GM12864 (cell line): ENCODE data around the gene IL37.

Experiments used
- DNase-seq: peaks from one replicate; pipeline ENCODE4 v3.0.0-alpha.2; 2011; ENCODE audit warnings: low read depth
- H3K4me3 ChIP-seq: 2 replicates; pipeline ENCODE4 v1.5.1; 2011; ENCODE audit warnings: mild to moderate bottlenecking, low read depth, low read length, control low read depth
- TF ChIP-seq, protein P1 (sequence below): IDR thresholded peaks from 2 replicates; pipeline ENCODE4 v1.5.1; 2011; ENCODE audit warnings: low read depth, mild to moderate bottlenecking, moderate library complexity, low read length, control low read depth, inconsistent platforms; ENCODE audit errors: missing control alignments

Gene IL37, protein sequence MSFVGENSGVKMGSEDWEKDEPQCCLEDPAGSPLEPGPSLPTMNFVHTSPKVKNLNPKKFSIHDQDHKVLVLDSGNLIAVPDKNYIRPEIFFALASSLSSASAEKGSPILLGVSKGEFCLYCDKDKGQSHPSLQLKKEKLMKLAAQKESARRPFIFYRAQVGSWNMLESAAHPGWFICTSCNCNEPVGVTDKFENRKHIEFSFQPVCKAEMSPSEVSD

GRCh38 chr2:112910865-112911264 is at the start of gene IL37:
IL37 (plus strand) TSS chr2:112911165; CDS start chr2:112913013, 1,848 bp downstream.
- no peak within 1 kb of the TSS for H3K4me3 ChIP-seq
- DNase-seq = no peak
- TF ChIP-seq, protein P1, sequence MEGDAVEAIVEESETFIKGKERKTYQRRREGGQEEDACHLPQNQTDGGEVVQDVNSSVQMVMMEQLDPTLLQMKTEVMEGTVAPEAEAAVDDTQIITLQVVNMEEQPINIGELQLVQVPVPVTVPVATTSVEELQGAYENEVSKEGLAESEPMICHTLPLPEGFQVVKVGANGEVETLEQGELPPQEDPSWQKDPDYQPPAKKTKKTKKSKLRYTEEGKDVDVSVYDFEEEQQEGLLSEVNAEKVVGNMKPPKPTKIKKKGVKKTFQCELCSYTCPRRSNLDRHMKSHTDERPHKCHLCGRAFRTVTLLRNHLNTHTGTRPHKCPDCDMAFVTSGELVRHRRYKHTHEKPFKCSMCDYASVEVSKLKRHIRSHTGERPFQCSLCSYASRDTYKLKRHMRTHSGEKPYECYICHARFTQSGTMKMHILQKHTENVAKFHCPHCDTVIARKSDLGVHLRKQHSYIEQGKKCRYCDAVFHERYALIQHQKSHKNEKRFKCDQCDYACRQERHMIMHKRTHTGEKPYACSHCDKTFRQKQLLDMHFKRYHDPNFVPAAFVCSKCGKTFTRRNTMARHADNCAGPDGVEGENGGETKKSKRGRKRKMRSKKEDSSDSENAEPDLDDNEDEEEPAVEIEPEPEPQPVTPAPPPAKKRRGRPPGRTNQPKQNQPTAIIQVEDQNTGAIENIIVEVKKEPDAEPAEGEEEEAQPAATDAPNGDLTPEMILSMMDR = no peak

DNA sequence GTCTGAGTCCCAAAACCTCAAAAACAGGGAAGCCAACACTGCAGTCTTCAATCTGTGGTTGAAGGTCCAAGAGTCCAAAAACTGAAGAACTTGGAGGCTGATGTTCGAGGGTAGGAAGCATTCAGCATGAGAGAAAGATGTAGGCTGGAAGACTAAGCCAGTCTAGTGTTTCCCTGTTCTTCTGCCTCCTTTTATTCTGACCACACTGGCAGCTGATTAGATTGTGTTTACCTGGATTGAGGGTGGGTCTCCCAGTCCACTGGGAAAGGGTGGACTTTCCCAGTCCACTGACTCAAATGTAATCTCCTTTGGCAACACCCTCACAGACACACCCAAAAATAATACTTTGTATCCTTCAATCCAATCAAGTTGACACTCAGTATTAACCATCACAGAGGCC is 46.9 kb upstream of the IL37 start:
- TF ChIP-seq, protein P1 = no peak
- no peak for DNase-seq

DNA sequence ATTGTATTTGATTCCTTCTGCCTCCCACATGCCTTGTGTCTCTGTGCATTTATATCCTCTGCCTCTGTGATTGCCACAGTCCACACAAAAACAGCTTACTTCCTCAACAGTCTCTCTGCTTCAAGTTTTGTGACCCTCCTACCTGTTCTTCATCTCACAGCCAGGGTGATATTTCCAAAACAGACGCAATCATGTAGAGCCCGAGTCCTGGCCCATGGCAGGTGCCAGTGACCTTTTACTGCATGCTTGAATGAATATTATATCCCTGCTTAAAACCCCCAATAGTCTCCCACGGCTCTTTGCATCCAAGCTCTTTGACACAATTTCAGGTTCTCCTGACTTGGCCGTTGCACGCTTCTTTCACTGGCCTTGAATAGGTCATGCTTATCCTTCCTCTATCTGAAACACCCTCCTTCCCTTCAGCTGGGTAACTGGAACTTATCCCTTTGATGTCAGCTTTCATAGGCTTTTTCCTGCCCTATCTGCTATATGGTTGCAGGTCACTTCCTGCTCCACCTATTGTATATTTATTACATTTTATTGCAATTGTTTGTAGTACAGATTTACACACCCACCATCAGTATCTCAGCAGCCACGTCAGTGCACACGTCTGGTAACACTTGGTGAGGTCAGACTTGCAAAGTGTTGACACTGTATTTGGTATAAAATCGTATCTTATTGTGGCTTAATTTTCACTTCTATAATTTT is 44.7 kb upstream of the IL37 start:
- H3K4me3 ChIP-seq = no peak overlapping the region
- TF ChIP-seq, protein P1 = no peak

More for the DNA sequence above, 46.9 kb upstream of the IL37 start:
- no peak overlapping the region for H3K4me3 ChIP-seq

DNA sequence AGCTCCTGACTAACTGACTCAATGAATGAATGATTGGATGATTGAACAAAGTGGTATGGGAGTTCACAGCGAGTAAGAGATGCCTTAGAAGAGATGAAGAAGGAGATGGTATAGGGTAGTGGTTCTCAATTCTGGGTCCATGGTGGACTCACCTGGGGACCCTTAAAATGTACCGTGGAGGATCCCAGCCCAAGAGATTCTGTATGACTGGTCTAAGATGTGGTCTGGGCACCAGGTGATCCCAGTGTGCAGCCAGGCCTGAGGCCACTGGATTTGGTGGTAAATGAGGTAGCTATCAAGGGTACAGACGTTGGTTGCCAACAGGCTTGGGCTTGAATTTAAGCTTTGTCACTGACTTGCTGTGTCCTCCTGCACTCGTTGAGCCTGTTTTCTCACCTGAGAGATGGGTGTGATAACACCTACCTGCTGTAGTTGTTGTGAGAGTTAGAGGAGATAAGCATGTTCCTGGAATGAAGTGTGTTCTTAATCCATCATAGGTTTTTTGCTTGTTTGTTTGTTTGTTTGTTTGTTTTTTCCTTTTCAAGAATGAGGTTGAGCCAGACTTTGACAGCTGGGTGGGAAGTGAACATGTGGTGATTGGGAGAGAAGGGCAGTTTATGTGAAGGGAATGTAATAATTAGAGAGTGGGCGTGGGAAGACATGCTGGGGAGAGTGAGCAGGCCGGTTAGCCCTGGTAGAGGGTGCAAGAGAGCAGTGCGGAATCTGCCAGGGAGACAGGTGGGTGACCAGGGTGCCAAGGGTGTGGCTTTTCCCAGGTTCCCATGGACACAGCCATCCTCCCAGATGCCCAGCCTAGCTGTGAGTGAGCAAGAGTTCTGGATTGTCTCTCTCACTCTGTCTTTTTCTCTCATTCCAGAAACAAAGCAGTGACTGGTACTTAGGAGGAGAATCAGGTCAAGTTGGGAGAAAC is 43.0 kb upstream of the IL37 start:
- no peak for DNase-seq
- no peak overlapping the region for H3K4me3 ChIP-seq
- TF ChIP-seq, protein P1 = no peak

More for the DNA sequence above, 44.7 kb upstream of the IL37 start:
- DNase-seq = no peak

DNA sequence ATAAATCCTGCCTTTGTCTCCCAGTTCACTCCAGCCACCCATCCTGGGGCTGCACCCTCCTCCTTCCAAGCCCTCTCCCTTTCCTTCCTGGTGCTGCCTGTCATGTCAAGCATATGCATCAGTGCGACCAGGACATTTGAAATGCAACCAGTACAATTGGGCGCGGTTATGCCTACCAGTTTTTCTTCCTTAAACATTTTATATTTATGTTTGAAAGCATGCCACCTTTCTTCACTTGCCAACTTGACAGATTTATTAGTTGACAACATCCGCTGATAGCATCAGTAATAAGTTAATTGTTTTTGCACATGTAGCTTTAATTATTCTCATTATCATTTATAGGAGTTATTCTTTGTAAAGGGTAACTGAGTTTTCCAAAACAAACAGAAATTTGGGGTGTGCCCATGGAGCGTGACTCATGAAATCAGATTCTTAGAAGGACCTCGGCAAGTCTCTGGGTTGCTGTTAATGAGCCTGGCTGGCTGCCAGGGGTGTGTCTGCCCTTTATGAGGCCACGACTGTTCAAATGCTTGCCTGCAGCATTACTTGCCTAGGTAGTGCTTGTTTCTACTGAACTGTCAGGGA is 41.6 kb upstream of the IL37 start:
- no peak for DNase-seq
- no peak overlapping the region for H3K4me3 ChIP-seq
- TF ChIP-seq, protein P1 = no peak
